ENCODE measurements around the gene AMOTL2.

DNA sequence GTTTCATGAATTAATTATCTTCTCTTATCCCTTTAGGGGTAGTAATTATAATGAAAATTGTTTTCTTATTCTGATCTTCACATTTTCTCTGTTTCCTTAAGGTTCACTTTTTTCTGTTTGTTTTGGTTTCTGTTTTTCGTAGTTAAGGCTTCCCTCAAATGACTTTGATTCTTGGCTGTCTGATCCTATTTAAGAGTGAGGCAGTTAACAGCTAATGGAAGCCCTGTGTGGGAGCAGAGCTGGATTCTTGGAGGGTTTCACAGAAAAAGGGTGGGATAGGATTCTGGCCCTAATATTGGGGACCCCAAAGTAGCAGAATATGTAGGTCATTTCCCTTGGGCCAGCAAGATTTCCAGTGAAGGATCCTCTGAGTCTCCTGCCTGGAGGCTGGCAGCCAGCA lies 6.8 kb upstream of the AMOTL2 start:
- TF ChIP-seq, protein P1, sequence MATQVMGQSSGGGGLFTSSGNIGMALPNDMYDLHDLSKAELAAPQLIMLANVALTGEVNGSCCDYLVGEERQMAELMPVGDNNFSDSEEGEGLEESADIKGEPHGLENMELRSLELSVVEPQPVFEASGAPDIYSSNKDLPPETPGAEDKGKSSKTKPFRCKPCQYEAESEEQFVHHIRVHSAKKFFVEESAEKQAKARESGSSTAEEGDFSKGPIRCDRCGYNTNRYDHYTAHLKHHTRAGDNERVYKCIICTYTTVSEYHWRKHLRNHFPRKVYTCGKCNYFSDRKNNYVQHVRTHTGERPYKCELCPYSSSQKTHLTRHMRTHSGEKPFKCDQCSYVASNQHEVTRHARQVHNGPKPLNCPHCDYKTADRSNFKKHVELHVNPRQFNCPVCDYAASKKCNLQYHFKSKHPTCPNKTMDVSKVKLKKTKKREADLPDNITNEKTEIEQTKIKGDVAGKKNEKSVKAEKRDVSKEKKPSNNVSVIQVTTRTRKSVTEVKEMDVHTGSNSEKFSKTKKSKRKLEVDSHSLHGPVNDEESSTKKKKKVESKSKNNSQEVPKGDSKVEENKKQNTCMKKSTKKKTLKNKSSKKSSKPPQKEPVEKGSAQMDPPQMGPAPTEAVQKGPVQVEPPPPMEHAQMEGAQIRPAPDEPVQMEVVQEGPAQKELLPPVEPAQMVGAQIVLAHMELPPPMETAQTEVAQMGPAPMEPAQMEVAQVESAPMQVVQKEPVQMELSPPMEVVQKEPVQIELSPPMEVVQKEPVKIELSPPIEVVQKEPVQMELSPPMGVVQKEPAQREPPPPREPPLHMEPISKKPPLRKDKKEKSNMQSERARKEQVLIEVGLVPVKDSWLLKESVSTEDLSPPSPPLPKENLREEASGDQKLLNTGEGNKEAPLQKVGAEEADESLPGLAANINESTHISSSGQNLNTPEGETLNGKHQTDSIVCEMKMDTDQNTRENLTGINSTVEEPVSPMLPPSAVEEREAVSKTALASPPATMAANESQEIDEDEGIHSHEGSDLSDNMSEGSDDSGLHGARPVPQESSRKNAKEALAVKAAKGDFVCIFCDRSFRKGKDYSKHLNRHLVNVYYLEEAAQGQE (IDR thresholded peaks at IDR 0.05; ENCODE audit: insufficient read depth in 1 of 2, low read depth in 2 of 2, low read length in 2 of 2): no peak
- no peak for TF ChIP-seq TAF1 (IDR thresholded peaks at IDR 0.05; ENCODE audit: borderline replicate concordance, insufficient read depth, low read length)

Data from PFSK-1 (cell line).